ENCODE measurements around the gene MED13. TPM values are rescaled to one million over a fixed set of nuclear protein-coding genes. Genes with fewer than 3 reads are reported as not detected.
A peak's percentile ranks its signal among the peaks of the same experiment; 100 is the strongest.

MED13 gene
- polyA plus RNA-seq, 3 donors = 2.1 to 32.0 (median 5.0) TPM

GRCh38 chr17:62065611-62066468 lies 762 bp upstream of the MED13 start:
- TF ChIP-seq, protein P1, sequence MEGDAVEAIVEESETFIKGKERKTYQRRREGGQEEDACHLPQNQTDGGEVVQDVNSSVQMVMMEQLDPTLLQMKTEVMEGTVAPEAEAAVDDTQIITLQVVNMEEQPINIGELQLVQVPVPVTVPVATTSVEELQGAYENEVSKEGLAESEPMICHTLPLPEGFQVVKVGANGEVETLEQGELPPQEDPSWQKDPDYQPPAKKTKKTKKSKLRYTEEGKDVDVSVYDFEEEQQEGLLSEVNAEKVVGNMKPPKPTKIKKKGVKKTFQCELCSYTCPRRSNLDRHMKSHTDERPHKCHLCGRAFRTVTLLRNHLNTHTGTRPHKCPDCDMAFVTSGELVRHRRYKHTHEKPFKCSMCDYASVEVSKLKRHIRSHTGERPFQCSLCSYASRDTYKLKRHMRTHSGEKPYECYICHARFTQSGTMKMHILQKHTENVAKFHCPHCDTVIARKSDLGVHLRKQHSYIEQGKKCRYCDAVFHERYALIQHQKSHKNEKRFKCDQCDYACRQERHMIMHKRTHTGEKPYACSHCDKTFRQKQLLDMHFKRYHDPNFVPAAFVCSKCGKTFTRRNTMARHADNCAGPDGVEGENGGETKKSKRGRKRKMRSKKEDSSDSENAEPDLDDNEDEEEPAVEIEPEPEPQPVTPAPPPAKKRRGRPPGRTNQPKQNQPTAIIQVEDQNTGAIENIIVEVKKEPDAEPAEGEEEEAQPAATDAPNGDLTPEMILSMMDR (IDR thresholded peaks at IDR 0.05) = peak; percentile 92
- H3K79me2 ChIP-seq (ENCODE audit: insufficient read depth, low read length) = peaks cover 47% of the 10 kb centered on the region
- peak overlapping the region; percentile 88 for H2AFZ ChIP-seq (ENCODE audit: insufficient read depth, low read depth, low read length, poor library complexity, severe bottlenecking)
- H3K9ac ChIP-seq (ENCODE audit: insufficient read depth, low read length, poor library complexity, severe bottlenecking) = peak overlapping the region; percentile 99
- WGBS (ENCODE audit: insufficient coverage) = 2% methylated on average over 48 of the region's 51 CpGs
- H3K27ac ChIP-seq (ENCODE audit: low read depth in 1 of 2, low read length in 2 of 2) = peak overlapping the region; percentile 97 to 98
- peak overlapping the region; percentile 63 to 98 (median 86) for H3K4me3 ChIP-seq (replicated peaks in 1 of 3; ENCODE audit: low read depth in 2 of 3, low read length in 3 of 3)
- peak; percentile 96 to 99 (median 98) for DNase-seq
- intact Hi-C loops (cut with micrococcal nuclease) = no loop called here
- peaks cover 20 to 38% of the 10 kb centered on the region in 2 donors for H3K4me1 ChIP-seq (ENCODE audit: control insufficient read depth in 1 of 2, insufficient read depth in 2 of 2, low read length in 2 of 2)
- H3K36me3 ChIP-seq (replicated peaks in 1 of 2; ENCODE audit: control insufficient read depth in 1 of 2, insufficient read depth in 2 of 2, low read length in 2 of 2) = peaks cover 4 to 6% of the 10 kb centered on the region in 2 donors
- peaks cover 40% of the 10 kb centered on the region for H4K20me1 ChIP-seq (ENCODE audit: insufficient read depth, low read length)
- H3K27me3 ChIP-seq (ENCODE audit: control insufficient read depth in 2 of 2, insufficient read depth in 2 of 2, low read length in 2 of 2) = no peaks in the 10 kb centered on the region
- peaks cover 12 to 16% of the 10 kb centered on the region in 2 donors for H3K36me3 Mint-ChIP-seq
- peaks cover 0 to 2% (median 0%) of the 10 kb centered on the region in 3 donors for H3K27me3 Mint-ChIP-seq (ENCODE audit: low read depth in 3 of 3)
- H3K4me3 Mint-ChIP-seq = peak overlapping the region; percentile 92 to 95
- H3K9me3 Mint-ChIP-seq = no peaks in the 10 kb centered on the region
- no peaks in the 10 kb centered on the region for H3K9me3 ChIP-seq (replicated peaks in 1 of 2; ENCODE audit: control insufficient read depth in 1 of 2, insufficient read depth in 1 of 2, low read length in 2 of 2)
- H3K4me2 ChIP-seq (replicated peaks; ENCODE audit: extremely low read depth, low read length, poor library complexity, severe bottlenecking) = peak overlapping the region; percentile 74
- H3K27ac Mint-ChIP-seq = peak overlapping the region; percentile 96 to 99 (median 99)
- H3K4me1 Mint-ChIP-seq = peaks cover 32% of the 10 kb centered on the region

DNA sequence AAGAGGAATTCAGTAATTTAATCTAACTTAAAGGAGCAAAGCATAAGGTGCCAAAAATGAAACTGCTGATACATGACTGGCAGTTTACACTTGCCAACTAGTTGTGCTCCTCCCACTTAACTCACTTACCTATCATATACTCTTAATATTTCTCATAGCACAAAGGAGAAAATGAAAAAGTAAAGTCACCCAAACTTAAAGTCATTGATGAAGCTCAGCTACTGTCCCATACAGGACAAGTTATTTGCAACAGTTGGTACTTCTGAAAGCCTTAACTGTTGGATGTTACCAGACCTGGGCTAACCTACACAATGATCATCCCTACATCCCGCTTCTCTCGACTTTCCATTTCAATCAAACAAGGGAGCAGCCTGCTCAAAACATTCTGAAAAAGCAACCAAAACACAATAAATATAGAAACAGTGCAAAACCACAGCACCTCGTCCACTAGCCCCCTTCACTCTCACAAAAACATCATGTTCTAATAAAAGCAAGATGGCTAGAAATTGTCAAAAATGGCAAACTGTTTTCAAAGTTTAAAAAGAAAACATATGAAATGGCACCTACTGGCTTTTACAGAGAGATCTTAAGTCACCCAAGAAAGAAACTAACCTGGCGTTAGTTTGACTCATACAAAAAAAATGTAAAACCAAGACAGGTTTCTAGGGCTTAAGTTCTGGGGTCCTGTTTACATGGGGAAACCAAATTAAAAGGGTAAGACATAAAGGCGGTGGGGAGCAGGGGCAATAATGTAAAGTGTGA lies 868 bp downstream of the MED13 start:
- DNase-seq = peak in 2 of 3 donors; percentile 13 to 38
- Mint-ChIP-seq H3K27me3 (ENCODE audit: low read depth in 3 of 3) (peaks cover 0 to 2% (median 0%) of the 10 kb centered on the region in 3 donors), H3K4me1 (peaks cover 35% of the 10 kb centered on the region), H3K36me3 (peaks cover 24 to 30% of the 10 kb centered on the region in 2 donors), H3K4me3 (peak overlapping the region; percentile 98 to 99), H3K27ac (peak overlapping the region; percentile 88 to 98 (median 96)), H3K9me3 (no peaks in the 10 kb centered on the region)
- Histone ChIP-seq H3K4me2 (replicated peaks; ENCODE audit: extremely low read depth, low read length, poor library complexity, severe bottlenecking) (peak overlapping the region; percentile 84), H3K9me3 (replicated peaks in 1 of 2; ENCODE audit: control insufficient read depth in 1 of 2, insufficient read depth in 1 of 2, low read length in 2 of 2) (no peaks in the 10 kb centered on the region), H4K20me1 (ENCODE audit: insufficient read depth, low read length) (peaks cover 56% of the 10 kb centered on the region), H3K36me3 (replicated peaks in 1 of 2; ENCODE audit: control insufficient read depth in 1 of 2, insufficient read depth in 2 of 2, low read length in 2 of 2) (peaks cover 13 to 14% of the 10 kb centered on the region in 2 donors), H3K4me3 (replicated peaks in 1 of 3; ENCODE audit: low read depth in 2 of 3, low read length in 3 of 3) (peak overlapping the region; percentile 86 to 99 (median 98)), H3K27me3 (ENCODE audit: control insufficient read depth in 2 of 2, insufficient read depth in 2 of 2, low read length in 2 of 2) (no peaks in the 10 kb centered on the region), H3K9ac (ENCODE audit: insufficient read depth, low read length, poor library complexity, severe bottlenecking) (peak overlapping the region; percentile 79), H2AFZ (ENCODE audit: insufficient read depth, low read depth, low read length, poor library complexity, severe bottlenecking) (peak overlapping the region; percentile 79), H3K27ac (ENCODE audit: low read depth in 1 of 2, low read length in 2 of 2) (peak overlapping the region in 1 of 2 donors; percentile 88), H3K4me1 (ENCODE audit: control insufficient read depth in 1 of 2, insufficient read depth in 2 of 2, low read length in 2 of 2) (peaks cover 20 to 38% of the 10 kb centered on the region in 2 donors), H3K79me2 (ENCODE audit: insufficient read depth, low read length) (peaks cover 63% of the 10 kb centered on the region)
- TF ChIP-seq, protein P1 (IDR thresholded peaks at IDR 0.05) = no peak
- 7% methylated on average over 4 of the region's 5 CpGs for WGBS (ENCODE audit: insufficient coverage)
- intact Hi-C loops (cut with micrococcal nuclease) = loop anchor here in 1 of 2 donors (5.0 kb wide), 1 partner anchor 108 kb away; no protein-coding TSS in a partner anchor

Measured in CD14-positive monocyte (primary cell).